SKM-1 treated with dmso at 0.1 percent for 144 hours (cell line): ENCODE measurements around the gene HS1BP3.
A peak's percentile ranks its signal among the peaks of the same experiment; 100 is the strongest.

Source experiments
- DNase-seq: peaks from one replicate; lab custom pipeline; 2025; ENCODE audit not compliant: unreplicated experiment; lab: John Stamatoyannopoulos, UW

The HS1BP3 gene

DNA sequence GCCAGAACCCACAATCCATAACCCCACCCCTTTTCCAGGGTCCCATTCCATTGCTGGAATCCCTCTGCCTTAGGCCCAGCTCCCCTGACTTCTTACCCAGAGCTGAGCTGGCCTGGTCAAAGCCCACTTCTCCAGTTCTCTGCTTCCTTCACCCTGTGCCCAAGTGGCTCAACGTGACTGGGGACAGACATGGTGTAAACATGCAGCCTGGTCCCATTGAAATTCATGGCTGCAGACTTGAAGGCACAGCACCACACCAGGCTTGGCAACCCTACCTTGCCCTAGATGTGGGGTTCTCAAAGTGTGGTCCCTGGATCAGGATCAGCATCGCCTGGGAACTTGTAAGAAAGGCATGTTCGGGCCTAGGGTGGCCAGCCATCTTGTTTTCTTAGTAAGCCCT, 3.7 kb downstream of the HS1BP3 start:
- no peak for DNase-seq

DNA sequence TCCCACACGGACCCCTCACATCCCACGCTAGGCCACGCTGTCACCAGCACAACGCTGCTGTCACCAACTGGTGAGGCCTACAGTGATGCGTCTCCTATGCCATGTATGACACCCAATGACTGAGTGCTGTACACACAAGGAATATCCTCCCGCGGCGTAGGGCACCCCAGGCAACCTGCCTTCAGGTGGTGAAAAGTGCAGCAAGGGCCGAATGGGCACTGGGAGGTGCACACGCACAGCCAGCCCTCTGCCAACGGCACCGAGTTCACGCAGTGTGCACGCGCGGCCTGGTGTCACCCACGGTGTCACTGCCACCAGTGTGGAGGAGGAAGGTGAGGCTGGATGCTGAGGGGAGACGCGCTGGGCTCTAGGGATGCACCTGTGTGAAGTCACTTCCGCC, 4.5 kb downstream of the HS1BP3 start:
- no peak for DNase-seq

DNA sequence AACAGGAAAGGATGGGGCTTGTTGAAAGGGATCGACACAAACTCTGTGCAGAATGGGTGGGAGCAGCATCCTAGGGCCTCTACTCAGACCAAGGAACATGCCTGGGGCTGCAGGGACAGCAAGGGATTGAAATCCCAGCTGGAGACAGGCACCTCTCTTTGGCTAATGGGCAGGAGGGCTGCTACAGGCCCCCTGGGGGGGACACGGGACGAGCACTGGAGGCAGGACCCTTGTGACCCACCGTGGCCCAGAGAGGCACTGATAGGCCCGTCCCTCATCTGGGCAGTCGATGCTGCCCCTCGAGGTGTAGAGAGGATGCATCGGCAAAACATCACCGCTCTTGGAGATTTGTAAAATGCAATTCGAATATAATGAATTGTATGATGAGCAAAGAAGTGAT, 5.1 kb downstream of the HS1BP3 start:
- no peak for DNase-seq

DNA sequence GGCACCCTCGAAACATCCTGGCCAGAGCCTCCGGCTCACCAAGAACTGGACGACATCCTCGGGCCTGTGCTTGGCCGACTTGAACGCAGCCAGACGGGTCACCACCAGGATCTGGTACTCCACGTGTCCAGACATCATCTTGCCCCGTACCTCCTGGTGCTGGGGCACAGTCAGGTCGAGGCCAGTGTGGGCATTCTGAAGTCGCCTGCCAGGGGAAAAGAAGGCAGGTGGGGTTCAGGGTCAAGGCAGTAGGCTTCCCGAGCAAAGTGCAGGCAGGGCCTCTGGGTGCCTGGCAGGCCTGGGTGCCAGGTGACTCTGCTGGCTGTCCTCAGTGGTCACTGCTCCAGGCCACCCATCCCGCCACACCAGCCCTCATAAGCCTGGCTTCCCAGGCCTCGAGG, 5.6 kb downstream of the HS1BP3 start:
- DNase-seq = no peak

DNA sequence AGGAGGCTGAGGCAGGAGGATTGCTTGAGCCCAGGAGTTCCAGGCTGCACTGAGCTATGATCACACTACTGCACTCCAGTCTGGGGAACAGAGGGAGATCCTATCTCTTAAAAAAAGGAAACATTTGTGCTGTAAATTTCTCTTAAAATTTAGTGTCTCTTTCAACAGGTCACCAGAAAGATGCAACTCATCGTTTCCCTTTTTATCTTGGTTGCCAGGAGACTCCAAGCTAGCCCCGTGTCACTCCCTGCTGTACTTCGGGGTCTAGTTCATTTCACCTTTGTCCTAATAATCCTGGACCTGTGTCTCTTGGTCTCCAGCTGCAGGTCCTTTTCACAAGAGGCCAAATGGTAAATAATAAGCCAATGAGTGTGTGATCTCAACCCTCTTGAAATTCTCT, 7.1 kb downstream of the HS1BP3 start:
- DNase-seq = no peak

DNA sequence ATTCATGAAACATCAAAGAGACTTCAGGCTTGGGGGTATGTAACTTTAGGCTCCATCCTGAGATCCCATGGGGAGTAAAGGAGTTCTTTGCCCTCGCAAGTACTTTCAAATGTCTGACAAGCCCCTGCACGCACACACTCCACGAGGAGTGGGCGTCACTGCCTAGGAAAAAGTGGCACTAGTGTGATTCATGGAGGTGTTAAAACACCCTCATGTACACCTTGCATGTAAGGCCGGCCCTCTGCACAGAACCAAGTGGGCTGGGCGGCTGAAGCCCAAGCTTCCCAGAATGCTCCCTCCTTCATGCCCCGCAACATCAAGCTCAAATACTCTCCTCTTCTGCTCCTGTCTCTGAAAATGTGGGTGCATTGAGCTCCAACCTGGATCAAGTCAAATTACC, 7.8 kb downstream of the HS1BP3 start:
- no peak for DNase-seq

DNA sequence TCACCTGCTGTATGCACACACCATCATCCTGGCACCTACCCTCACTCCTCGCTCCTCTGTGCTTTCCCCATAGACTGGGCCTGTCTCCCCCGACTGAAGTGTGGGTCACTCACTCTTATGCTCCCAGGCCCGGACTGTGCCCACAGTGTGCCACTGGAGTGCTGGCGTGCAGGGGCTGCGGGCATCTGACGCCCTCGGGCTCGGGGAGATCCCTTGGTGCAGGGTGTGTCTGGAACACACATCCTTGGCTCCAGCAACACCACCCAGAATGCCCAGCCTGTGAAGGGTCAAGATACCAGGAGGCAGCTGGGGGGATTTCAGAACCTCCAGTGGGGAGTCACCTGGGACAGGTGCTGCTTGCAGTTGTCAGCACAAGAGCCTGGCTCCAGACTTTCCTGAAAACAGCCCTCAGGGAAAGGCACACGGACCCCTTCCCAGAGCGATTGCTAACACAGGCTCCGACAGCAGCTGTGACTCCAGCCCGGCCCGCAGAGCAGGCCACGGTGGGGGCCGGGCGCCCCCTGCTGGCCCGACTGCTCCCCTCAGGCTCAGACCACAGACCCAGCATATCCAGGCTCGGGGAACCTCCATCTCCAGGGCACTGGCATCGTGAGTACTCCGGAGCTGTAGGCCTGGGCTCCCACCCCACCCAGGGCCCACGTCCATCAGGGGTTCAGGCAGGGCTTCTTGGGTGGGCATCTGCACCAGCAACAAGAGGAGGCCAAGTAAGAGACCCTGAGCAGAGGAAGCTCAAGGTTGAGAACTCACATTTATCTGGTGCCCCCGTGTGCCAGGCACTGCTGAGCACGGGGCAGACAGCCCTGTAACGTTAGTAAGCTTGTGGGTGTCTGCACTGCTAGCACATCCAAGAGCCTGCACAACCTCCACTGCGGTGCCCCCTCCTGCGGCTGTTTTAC, 8.6 kb downstream of the HS1BP3 start:
- peak; percentile 46 for DNase-seq

DNA sequence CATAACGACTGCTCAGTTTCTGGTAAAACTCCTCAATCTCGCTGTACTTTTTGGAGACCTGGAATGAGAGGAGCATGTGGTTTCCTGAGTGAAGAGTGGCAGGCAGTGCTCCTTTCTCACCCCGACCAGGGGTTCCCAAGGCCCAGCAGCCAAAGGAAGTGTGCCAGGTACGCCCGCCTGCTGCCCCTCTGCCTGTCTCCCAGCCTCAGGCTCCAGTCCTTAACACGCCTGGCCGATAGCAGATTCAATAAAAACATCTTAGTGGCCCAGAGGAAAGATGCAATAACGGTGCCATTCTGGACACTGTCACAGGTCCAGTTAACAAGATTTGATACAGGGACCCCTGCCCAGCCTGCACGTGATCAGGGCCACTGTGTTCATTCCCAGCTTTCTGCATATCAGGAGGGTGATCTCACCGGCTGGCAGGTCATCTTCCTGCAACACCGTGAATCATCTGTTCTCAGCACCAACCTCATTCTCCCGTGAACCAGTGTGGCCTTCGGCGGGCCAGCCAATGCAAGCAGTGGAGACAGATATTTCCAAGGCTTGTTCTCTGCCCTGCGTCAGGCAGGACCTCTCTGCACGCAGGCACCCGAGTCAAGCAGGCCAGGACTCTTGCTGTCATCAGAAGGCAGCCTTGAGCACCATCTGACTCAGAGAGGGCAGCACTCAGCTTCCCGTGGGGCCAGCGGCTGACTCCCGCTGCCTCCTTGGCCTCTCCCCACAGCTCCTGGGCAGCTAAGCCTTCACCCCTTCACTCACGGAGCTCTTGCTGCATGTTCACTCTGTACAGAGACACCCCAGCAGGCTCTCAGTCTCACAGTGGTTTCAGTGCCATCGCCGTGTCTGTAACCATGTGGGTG, 9.5 kb downstream of the HS1BP3 start:
- DNase-seq = no peak

DNA sequence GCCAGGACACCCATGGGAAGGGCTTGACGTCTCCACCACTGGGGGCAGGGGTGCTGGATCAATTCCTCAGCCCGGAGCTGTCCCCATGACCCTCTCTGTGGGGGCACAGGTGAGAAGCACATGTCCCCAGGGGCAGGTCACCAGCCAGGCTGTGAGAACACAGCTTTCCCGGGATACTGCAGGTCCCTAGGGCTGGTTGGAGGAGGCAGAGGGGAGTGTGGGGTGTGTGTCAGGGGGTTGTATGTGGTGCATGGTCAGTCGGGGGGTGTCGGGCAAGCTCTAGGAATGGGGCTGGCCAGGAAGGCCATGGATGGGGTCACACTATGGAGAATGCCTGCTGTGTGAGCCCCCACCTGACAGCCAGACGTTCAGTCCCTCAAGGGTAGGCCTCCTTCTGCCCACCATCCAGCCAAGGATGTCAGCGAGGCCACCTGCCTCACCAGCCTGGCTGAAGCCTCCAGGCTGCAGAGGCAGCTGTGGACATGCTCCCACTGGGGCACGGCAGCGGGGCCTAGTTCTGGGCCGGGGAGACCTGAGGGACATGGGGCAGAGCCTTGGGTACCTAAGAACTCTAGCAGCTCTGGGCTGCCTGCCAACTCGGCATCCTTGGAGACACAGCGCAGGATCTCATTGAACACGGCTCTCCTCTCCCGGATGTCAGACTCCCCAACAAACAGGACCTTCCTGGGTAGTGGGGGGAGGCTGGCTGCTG, 10.3 kb downstream of the HS1BP3 start:
- DNase-seq = no peak

DNA sequence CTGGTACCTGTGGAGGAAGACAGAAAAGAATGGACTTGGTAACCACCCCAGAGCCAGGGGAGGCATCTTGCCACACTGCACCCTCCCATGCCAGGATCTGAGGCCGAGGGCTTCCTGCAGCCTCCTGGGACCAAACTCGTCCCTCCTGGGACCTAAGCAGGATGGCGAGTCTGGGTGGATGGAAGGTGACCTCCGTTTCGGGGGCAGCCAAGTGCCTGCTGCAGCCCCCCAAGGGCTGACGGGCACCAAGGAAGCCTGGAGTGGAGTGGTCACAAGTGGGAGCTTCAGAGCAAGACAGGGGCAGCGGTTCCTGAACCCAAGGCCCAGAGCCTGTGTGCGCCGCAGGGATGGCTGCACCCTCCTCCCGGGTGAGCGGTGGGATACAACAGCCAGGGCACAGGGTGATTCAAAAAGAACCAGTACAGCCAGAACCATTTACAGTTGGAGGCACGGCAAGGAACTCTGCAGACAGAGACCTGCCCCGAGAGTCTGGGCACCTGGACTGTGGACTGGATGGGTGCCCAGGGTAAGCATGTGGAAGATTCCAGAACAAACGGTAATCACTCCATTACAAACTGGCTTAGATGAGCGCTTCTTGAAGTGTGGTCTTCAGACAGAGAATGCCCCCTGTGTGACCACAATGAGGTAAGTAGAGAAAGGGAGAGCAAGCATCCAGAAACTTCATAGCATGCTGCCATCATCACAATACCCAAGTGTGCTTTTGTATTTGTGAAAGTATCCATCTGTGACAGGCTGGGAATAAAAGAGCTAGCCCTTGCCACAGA, 12.1 kb downstream of the HS1BP3 start:
- no peak for DNase-seq

DNA sequence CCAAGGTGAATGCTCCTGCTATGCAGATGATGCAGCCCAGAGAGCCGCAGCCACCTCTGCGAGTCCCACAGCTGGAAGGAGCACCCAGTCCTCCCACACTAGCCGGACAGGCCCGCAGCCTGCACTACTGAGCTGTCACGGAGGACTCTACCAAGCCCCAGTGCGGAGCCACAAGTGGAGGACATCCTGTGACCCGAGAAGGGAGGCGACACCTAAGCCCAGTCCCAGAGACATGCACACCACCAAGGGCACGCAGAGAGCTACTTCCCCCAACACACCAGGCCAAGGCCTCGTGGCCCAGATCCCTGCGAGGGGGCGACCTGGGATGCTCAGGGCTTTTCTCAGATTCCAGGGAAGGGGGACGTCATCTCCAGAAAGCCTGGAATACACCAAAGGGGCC, 12.9 kb downstream of the HS1BP3 start:
- no peak for DNase-seq

DNA sequence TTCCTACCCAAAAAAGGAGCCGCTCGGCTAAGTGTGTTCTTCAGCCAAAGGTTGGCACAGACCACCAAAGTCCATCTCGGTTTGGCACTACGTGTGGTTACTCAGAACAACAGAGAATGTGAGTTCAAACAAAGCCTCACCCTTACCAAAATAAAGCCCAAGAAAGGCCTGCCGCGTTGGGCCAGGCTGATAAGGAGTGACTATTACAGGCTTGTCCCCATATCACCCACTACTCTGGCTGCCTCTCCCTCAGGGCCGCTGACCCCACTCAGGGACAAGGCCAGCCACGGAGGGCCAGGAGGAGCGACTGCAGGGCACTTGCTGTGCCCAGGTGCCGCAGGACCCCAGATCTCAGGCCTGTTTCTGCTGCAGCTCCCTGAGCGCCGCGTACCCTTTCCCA, 13.8 kb downstream of the HS1BP3 start:
- no peak for DNase-seq

DNA sequence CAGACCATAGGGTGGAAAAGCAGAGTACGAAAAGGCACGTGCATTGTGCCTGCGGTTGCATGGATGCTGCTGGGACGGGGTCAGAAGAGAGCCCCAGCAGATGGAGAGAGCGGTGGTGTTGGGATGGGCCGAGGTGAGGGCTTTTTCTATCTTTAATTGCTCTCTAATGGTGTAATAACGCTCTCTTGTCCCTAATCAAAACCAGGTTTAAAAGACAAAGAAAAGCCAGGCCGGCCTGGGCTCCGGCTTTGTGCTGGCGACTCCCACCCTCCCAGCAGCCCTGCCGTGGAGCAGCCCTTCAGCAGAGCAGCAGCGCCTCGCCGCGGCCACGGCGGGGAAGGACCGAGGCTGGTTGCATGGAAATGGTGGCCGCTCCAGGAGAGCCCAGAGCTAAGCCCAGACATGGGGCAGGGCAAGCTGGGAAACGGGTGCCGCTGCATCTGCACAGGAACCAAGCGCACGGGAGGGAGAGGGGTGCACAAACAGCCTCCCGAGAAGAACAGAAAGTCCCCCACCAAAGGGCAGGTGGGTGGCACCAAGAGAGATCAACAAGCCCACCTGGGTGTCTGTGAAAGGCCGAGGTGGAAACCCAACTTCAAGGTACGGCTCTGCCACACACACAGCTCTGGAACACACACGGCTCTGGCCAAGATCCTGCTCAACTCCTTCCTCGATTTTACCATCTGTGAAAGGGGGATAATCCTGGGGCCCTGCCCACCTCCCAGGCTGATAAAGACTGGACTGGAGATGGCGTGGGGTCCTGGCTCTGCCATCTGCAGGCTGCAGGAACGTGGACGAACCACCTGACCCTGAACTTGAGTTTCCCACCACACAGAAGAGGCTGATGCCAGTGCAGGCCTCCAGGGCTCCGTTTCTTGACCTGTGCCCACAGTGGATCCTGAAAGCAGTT, 15.0 kb downstream of the HS1BP3 start:
- DNase-seq = peak; percentile 50

DNA sequence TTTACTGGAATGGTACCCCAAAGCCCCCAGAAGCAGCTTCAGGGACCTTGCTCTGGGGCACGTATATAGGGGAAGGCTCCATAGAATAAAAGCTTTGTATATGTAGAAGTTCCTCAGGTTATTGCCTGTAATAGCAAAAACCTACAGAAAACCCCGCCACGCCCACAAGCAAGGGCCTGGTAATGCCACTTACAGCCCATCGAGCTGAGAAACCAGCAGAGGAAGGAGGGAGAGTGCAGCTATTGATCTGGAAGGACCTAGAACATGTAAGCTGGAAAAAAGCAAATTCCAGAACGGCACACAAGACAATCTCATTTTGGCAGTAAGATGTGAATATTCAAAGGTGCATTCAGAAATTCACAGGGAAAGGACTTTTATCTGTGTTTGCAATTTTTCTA, 15.8 kb downstream of the HS1BP3 start:
- no peak for DNase-seq

DNA sequence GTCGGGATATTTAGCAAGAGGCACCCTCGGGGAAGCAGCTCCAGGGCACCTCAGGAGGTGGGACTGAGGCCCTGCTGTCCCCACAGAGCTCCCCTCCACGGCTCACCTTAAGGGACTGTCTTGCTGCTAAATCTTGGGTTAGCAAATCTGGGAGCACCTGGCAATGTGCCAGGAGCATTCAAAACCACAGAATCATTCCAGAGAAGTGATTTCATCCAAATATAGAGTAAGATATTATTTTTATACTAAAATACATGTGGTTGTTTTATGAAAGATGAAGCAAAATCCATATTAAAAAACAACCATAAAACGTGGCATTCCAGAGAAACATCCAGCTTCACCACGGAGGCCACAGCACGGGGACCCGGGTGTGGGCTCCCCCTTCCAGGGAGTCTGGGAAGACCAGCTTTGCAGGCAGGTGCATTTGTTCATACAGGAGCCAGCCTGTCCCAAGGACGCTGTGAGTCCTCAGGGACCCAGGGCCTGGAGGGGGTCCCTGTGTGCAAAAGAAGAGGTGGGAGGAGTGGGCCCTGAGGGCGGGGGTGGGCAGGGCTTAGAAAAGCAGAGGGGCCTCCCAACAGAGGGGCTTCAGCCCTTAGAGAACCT, 16.3 kb downstream of the HS1BP3 start:
- no peak for DNase-seq

DNA sequence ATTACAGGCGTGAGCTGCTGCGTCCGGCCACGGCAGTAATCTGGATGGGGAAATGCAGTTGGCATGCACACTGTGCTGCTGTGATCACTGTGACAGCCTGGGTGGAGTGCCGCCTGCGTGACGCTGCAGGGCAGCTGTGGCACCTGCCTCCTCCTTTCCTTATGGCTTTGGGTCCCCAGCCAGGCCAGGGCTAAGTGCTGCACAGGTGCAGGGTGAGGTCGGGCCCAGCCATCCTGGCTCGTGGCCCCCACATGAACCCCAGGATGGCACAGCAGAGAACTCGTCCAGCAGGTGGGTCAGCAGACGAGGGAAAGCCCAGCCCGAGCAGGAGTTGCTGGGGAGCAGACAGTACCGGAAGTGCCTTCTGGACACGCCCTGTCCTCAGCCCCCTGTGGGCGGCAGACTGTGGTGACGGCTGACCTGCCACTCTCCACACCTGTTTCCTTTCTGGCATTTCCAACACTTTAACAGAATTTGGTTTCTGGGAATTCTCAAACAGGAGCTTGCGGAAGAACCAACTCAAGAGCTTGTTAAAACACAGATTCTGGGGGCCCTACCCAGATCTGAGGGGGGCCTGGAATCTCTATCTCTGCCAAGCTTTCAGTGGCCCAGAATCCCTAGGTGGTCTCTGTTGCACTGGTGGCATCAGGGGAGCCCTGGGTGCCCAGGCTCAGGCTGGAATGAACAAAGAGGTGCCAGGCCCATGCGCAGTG, 16.9 kb downstream of the HS1BP3 start:
- no peak for DNase-seq

DNA sequence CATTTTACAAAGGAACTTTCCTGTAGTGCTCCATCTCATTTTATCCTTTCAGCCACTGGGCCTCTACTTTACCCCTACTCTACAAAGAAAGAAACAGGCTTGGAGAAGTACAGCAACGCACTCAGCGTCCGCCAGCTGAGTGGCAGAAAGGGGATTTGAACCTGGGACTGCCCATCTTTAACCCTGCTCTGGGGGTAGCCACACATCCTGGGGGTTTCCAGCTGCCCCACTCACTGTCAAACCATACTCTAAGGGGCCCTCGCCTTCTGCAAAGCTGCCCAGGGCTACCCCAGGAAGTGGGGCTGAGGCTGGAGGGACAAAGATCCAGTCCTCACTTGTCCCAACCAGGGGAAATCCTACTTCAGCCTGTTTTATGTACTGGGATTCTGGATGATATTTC, 17.9 kb downstream of the HS1BP3 start:
- DNase-seq = no peak

DNA sequence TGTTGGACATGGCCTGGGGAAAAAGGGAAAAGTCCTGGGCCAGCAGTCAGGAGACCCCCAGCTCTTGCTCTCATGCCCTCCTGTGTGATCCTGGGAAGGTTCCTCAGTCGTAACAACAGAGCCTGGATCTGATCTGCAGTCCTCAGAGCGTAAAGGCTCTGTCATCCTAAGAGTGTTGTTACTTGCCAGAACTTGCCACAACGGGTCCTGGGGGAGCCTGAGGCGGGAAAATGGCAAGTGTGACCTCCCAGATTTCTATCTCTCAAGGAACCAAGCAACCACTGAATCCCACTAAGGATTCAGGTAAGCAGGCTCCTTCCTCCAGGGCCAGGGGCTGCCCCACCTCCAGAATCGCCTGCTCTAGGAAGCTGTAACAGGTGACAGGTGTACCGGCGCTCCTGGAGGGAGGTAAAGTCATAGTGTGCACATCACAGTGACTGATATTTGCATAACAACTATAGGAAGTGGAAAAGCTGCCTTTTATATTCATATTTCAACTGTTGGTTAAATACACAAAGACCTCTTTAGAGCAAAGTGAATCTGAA, 18.4 kb downstream of the HS1BP3 start:
- DNase-seq = no peak
